ENCODE data around the gene LGALS9.

GRCh38 chr17:27623614-27624013, 7.4 kb upstream of the LGALS9 start:
- TF ChIP-seq POLR2A (IDR thresholded peaks at IDR 0.05) (no peak), CTCF (IDR thresholded peaks at IDR 0.05) (no peak), POLR2AphosphoS5 (IDR thresholded peaks at IDR 0.05) (no peak), EP300 (IDR thresholded peaks at IDR 0.05) (no peak)
